ENCODE results near the gene KCNN3. TPM values are rescaled to one million over a fixed set of nuclear protein-coding genes. Genes with fewer than 3 reads are reported as not detected.

The KCNN3 gene
- total and polyA plus RNA-seq, 2 donors, result 0.64 to 1.8 TPM

DNA sequence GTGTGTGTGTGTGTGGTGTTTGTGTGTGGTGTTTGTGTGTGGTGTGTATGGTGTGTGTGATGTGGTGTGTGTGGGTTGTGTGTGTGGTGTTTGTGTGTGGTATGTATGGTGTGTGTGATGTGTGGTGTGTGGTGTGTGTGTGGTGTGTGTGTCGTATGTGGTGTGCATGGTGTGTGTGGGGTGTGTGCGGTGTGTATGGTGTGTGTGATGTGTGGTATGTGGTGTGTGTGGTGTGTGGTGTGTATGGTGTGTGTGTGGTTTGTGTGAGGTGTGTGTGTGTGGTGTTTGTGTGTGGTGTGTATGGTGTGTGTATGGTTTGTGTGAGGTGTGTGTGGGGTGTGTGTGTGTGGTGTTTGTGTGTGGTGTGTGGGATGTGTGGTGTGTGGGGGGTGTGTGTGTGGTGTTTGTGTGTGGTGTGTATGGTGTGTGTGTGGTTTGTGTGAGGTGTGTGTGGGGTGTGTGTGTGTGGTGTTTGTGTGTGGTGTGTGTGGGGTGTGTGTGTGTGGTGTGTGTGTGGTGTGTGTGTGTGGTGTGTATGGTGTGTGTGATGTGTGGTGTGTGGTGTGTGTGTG, 155.9 kb downstream of the KCNN3 start:
- peaks cover 0 to 2% of the 10 kb centered on the region in 2 donors for H3K9me3 ChIP-seq (ENCODE audit: control insufficient read depth in 2 of 2, insufficient read depth in 1 of 2, low read length in 1 of 2)
- no peak overlapping the region for H3K4me3 ChIP-seq (ENCODE audit: low read length in 2 of 2)
- no peak overlapping the region for H3K27ac ChIP-seq (ENCODE audit: low read depth in 1 of 2, low read length in 1 of 2)
- H3K27me3 ChIP-seq (ENCODE audit: control insufficient read depth in 2 of 2, insufficient read depth in 1 of 2, low read length in 1 of 2), result no peaks in the 10 kb centered on the region
- H3K4me1 ChIP-seq (ENCODE audit: control insufficient read depth in 2 of 2, insufficient read depth in 2 of 2, low read length in 2 of 2), result peaks cover 9 to 23% of the 10 kb centered on the region in 2 donors
- H3K36me3 ChIP-seq (ENCODE audit: control insufficient read depth in 2 of 2, insufficient read depth in 2 of 2, low read length in 1 of 2), result no peaks in the 10 kb centered on the region
- 88% methylated on average over 2 of the region's 2 CpGs for whole genome bisulfite sequencing
- no peak for DNase-seq (ENCODE audit: low read depth in 6 of 9, low spot score in 9 of 9)

DNA sequence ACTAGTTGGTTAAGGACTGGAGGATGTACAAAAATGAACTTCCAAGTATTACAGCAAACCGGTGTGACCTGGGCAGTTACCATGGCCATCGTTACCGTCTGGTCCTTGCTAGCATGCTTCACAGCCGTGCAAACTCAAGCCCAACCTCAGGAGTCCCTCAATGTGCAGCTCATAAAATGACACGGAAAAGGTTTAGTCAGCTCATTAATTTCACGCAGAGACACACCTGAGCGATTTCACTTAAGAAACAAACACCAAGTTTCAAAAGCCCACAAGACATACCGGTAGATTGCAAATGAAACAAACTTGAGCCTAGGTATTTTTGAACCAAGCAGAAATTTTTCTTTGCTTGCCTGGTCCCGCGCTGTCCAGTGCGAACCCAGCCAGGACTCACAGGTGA, 157.1 kb downstream of the KCNN3 start:
- DNase-seq (ENCODE audit: low read depth in 6 of 9, low spot score in 9 of 9), result no peak
- 96% methylated on average over 11 of the region's 11 CpGs for WGBS
- H3K4me3 ChIP-seq (ENCODE audit: low read length in 2 of 2), result no peak overlapping the region
- no peaks in the 10 kb centered on the region for H3K27me3 ChIP-seq (ENCODE audit: control insufficient read depth in 2 of 2, insufficient read depth in 1 of 2, low read length in 1 of 2)
- peaks cover 9 to 23% of the 10 kb centered on the region in 2 donors for H3K4me1 ChIP-seq (ENCODE audit: control insufficient read depth in 2 of 2, insufficient read depth in 2 of 2, low read length in 2 of 2)
- peaks cover 0 to 2% of the 10 kb centered on the region in 2 donors for H3K9me3 ChIP-seq (ENCODE audit: control insufficient read depth in 2 of 2, insufficient read depth in 1 of 2, low read length in 1 of 2)
- H3K36me3 ChIP-seq (ENCODE audit: control insufficient read depth in 2 of 2, insufficient read depth in 2 of 2, low read length in 1 of 2), result no peaks in the 10 kb centered on the region
- H3K27ac ChIP-seq (ENCODE audit: low read depth in 1 of 2, low read length in 1 of 2), result no peak overlapping the region

DNA sequence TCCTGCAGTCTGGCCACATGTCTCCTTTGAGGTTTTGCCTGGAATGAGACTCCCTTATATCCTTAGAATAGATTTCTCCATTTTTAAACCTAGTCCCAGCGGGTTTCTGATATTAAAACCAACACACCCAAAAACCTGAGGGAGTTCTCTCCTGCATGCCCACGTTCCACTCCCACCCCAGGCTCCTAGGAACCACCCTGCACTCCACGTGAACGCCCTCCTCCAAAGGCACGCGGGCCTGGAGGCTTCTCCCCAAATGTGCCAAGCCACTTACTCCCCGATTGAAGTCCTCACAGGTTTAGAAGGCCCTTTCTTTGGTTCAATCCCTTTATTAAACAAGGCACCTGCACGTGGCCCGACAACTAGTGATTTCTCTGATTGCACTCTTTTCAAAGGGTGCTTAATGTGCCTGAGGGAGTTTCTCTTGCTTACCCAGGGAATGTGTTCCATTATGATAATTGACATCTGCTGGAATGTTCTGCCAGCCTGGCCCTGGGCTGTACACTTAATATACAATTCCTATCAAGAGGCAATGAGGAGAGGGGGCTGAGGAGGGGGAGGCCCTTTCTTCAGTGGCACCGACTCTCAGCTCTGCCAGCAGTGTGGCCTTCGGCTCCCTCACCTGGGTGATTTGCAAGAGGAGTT, 157.8 kb downstream of the KCNN3 start:
- H3K4me3 ChIP-seq (ENCODE audit: low read length in 2 of 2), result no peak overlapping the region
- 93% methylated on average over 11 of the region's 11 CpGs for WGBS
- H3K4me1 ChIP-seq (ENCODE audit: control insufficient read depth in 2 of 2, insufficient read depth in 2 of 2, low read length in 2 of 2), result peaks cover 4 to 16% of the 10 kb centered on the region in 2 donors
- H3K27me3 ChIP-seq (ENCODE audit: control insufficient read depth in 2 of 2, insufficient read depth in 1 of 2, low read length in 1 of 2), result no peaks in the 10 kb centered on the region
- peaks cover 0 to 2% of the 10 kb centered on the region in 2 donors for H3K9me3 ChIP-seq (ENCODE audit: control insufficient read depth in 2 of 2, insufficient read depth in 1 of 2, low read length in 1 of 2)
- H3K27ac ChIP-seq (ENCODE audit: low read depth in 1 of 2, low read length in 1 of 2), result no peak overlapping the region
- DNase-seq (ENCODE audit: low read depth in 6 of 9, low spot score in 9 of 9), result no peak
- H3K36me3 ChIP-seq (ENCODE audit: control insufficient read depth in 2 of 2, insufficient read depth in 2 of 2, low read length in 1 of 2), result no peaks in the 10 kb centered on the region

DNA sequence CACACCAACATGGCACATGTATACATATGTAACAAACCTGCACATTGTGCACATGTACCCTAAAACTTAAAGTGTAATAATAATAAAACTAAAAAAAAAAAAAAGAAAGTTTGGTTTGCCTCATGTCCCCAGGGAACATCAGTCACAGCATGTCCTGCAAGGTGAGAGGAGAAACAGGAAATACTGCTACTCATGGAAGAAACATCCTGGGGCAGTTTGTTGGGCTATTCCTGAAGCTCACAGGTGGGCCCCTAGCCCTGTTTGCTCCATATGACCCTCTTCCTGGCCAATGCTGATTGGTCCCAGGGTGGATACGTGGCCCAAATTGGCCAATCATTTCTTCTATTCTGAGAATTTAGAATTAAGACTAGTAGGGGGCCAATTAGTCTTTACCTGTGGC, 158.7 kb downstream of the KCNN3 start:
- Histone ChIP-seq H3K4me3 (ENCODE audit: low read length in 2 of 2) (no peak overlapping the region), H3K4me1 (ENCODE audit: control insufficient read depth in 2 of 2, insufficient read depth in 2 of 2, low read length in 2 of 2) (peaks cover 0 to 9% of the 10 kb centered on the region in 2 donors), H3K27ac (ENCODE audit: low read depth in 1 of 2, low read length in 1 of 2) (no peak overlapping the region), H3K36me3 (ENCODE audit: control insufficient read depth in 2 of 2, insufficient read depth in 2 of 2, low read length in 1 of 2) (no peaks in the 10 kb centered on the region), H3K9me3 (ENCODE audit: control insufficient read depth in 2 of 2, insufficient read depth in 1 of 2, low read length in 1 of 2) (peaks cover 0 to 2% of the 10 kb centered on the region in 2 donors), H3K27me3 (ENCODE audit: control insufficient read depth in 2 of 2, insufficient read depth in 1 of 2, low read length in 1 of 2) (no peaks in the 10 kb centered on the region)
- 93% methylated on average over 1 of the region's 1 CpG for WGBS
- DNase-seq (ENCODE audit: low read depth in 6 of 9, low spot score in 9 of 9), result no peak

DNA sequence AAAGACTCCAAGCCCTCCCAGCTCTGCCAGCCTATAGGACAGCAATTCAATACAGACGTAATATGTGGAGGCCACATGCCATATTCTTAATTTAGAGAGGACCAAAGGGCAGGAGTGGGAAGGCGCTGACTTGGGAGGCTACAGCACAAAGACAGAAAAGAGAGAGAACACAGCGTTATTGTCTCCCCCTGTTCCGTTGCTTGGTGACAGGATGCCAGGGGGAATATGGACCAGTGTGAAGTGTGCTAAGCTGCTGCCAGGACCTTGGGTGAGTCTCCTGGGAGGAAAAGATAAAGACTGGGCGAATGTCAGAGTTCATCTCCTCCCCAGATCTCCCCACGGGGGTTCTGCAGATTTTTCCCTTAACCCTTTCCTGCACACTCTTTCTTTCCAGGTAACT, 160.0 kb downstream of the KCNN3 start:
- H3K4me1 ChIP-seq (ENCODE audit: control insufficient read depth in 2 of 2, insufficient read depth in 2 of 2, low read length in 2 of 2), result no peaks in the 10 kb centered on the region
- DNase-seq (ENCODE audit: low read depth in 6 of 9, low spot score in 9 of 9), result no peak
- 86% methylated on average over 6 of the region's 6 CpGs for WGBS

DNA sequence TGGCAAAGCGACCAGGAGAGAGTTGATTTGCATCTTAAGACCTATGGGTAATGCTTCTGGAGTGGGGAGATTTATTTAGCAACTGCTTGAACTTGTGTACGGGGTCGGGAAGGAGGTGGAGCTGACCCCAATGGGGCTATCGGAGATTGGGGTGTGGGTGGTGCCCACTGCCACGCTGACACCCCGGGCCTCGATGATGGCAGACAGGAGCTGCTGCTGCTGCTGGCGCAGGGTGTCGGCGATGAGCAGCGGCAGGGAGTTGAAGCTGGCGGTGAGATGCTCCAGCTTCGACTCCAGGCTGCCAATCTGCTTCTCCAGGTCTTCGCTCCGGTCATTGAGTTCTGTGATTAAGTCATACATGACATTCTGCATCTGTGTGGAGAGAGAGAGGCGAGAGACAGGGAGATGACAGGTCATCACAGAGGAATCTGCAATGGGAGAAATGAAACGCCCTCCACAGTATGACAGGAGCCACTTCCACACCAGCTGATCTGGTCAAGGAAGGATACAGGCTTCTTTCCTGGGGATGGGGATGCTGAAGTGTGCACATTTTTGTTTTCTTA, 162.1 kb downstream of the KCNN3 start:
- 91% methylated on average over 17 of the region's 17 CpGs for WGBS
- Histone ChIP-seq H3K9me3 (ENCODE audit: control insufficient read depth in 2 of 2, insufficient read depth in 1 of 2, low read length in 1 of 2) (no peaks in the 10 kb centered on the region), H3K27ac (ENCODE audit: low read depth in 1 of 2, low read length in 1 of 2) (no peak overlapping the region), H3K4me3 (ENCODE audit: low read length in 2 of 2) (no peak overlapping the region), H3K36me3 (ENCODE audit: control insufficient read depth in 2 of 2, insufficient read depth in 2 of 2, low read length in 1 of 2) (no peaks in the 10 kb centered on the region), H3K4me1 (ENCODE audit: control insufficient read depth in 2 of 2, insufficient read depth in 2 of 2, low read length in 2 of 2) (no peaks in the 10 kb centered on the region), H3K27me3 (ENCODE audit: control insufficient read depth in 2 of 2, insufficient read depth in 1 of 2, low read length in 1 of 2) (peaks cover 0 to 7% of the 10 kb centered on the region in 2 donors)
- no peak for DNase-seq (ENCODE audit: low read depth in 6 of 9, low spot score in 9 of 9)

More for the DNA sequence above, 160.0 kb downstream of the KCNN3 start:
- Histone ChIP-seq H3K27ac (ENCODE audit: low read depth in 1 of 2, low read length in 1 of 2) (no peak overlapping the region), H3K27me3 (ENCODE audit: control insufficient read depth in 2 of 2, insufficient read depth in 1 of 2, low read length in 1 of 2) (no peaks in the 10 kb centered on the region), H3K4me3 (ENCODE audit: low read length in 2 of 2) (no peak overlapping the region), H3K9me3 (ENCODE audit: control insufficient read depth in 2 of 2, insufficient read depth in 1 of 2, low read length in 1 of 2) (peaks cover 0 to 2% of the 10 kb centered on the region in 2 donors), H3K36me3 (ENCODE audit: control insufficient read depth in 2 of 2, insufficient read depth in 2 of 2, low read length in 1 of 2) (no peaks in the 10 kb centered on the region)

DNA sequence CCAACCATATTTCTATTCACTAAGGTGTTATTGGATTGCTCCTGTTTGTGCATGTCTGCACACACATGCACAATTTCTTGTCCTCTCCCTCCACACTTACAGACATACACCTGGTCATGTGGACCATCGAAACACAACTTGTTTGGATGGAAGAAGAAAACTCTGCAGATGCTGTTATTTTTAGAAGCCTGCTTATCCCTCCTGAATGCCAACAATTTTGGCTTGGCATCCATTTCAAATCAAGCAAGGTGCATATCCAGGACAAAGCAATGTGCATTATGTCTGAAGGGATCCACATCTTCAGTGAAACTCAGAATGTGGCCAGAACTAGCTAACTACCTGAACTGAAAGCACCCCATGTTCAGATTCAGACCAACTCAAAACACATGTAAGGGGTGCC, 163.2 kb downstream of the KCNN3 start:
- Histone ChIP-seq H3K4me3 (ENCODE audit: low read length in 2 of 2) (no peak overlapping the region), H3K9me3 (ENCODE audit: control insufficient read depth in 2 of 2, insufficient read depth in 1 of 2, low read length in 1 of 2) (no peaks in the 10 kb centered on the region), H3K27me3 (ENCODE audit: control insufficient read depth in 2 of 2, insufficient read depth in 1 of 2, low read length in 1 of 2) (peaks cover 0 to 7% of the 10 kb centered on the region in 2 donors), H3K4me1 (ENCODE audit: control insufficient read depth in 2 of 2, insufficient read depth in 2 of 2, low read length in 2 of 2) (no peaks in the 10 kb centered on the region), H3K36me3 (ENCODE audit: control insufficient read depth in 2 of 2, insufficient read depth in 2 of 2, low read length in 1 of 2) (no peaks in the 10 kb centered on the region), H3K27ac (ENCODE audit: low read depth in 1 of 2, low read length in 1 of 2) (no peak overlapping the region)
- WGBS, result 100% methylated on average over 1 of the region's 1 CpG
- DNase-seq (ENCODE audit: low read depth in 6 of 9, low spot score in 9 of 9), result no peak

DNA sequence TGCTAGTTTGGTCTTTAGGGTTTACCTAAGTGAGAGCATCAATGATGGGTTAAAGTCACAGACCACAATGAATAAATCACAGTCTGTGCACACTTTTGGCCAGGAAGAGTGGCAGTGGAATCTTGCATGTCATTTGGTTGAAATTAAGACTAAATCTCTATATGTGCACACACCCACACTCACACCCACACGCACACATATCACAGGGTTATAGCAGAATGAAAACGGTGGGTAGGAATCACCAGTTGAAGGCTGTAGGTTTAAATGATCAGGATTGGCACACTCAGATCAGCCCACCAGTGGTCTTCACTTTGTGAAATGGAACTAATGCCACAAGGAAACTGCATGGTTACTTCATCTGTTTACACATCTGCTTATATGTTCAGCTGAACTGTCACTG, 164.5 kb downstream of the KCNN3 start:
- WGBS, result 97% methylated on average over 2 of the region's 2 CpGs
- no peak for DNase-seq (ENCODE audit: low read depth in 6 of 9, low spot score in 9 of 9)

DNA sequence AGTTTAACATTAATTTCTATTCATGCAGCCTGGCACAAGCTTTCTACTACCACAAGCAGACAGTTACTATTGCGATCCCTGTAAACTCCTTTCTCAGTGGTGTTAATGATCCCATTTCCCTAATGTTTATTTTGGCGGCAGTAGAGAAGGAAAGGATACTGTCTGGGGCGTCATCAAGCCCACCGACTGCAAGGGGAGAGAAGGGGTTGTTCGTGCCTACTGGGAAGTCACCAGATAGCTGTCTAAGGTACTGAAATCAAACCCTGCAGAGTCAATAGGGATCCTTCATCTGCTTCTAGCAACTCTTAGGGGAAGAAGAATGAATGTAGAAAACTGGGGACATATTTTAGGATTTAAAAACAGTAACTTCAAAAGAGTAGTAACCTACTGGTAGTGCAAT, 166.9 kb downstream of the KCNN3 start:
- Histone ChIP-seq H3K4me3 (ENCODE audit: low read length in 2 of 2) (no peak overlapping the region), H3K27me3 (ENCODE audit: control insufficient read depth in 2 of 2, insufficient read depth in 1 of 2, low read length in 1 of 2) (peaks cover 0 to 7% of the 10 kb centered on the region in 2 donors), H3K27ac (ENCODE audit: low read depth in 1 of 2, low read length in 1 of 2) (no peak overlapping the region), H3K36me3 (ENCODE audit: control insufficient read depth in 2 of 2, insufficient read depth in 2 of 2, low read length in 1 of 2) (no peaks in the 10 kb centered on the region), H3K9me3 (ENCODE audit: control insufficient read depth in 2 of 2, insufficient read depth in 1 of 2, low read length in 1 of 2) (no peaks in the 10 kb centered on the region), H3K4me1 (ENCODE audit: control insufficient read depth in 2 of 2, insufficient read depth in 2 of 2, low read length in 2 of 2) (no peaks in the 10 kb centered on the region)
- peak in 1 of 9 donors; percentile 34 for DNase-seq (ENCODE audit: low read depth in 6 of 9, low spot score in 9 of 9)
- WGBS, result 34% methylated on average over 5 of the region's 5 CpGs

More for the DNA sequence above, 164.5 kb downstream of the KCNN3 start:
- no peaks in the 10 kb centered on the region for H3K36me3 ChIP-seq (ENCODE audit: control insufficient read depth in 2 of 2, insufficient read depth in 2 of 2, low read length in 1 of 2)
- H3K27me3 ChIP-seq (ENCODE audit: control insufficient read depth in 2 of 2, insufficient read depth in 1 of 2, low read length in 1 of 2), result peaks cover 0 to 7% of the 10 kb centered on the region in 2 donors
- no peaks in the 10 kb centered on the region for H3K4me1 ChIP-seq (ENCODE audit: control insufficient read depth in 2 of 2, insufficient read depth in 2 of 2, low read length in 2 of 2)
- no peak overlapping the region for H3K4me3 ChIP-seq (ENCODE audit: low read length in 2 of 2)
- H3K9me3 ChIP-seq (ENCODE audit: control insufficient read depth in 2 of 2, insufficient read depth in 1 of 2, low read length in 1 of 2), result no peaks in the 10 kb centered on the region
- no peak overlapping the region for H3K27ac ChIP-seq (ENCODE audit: low read depth in 1 of 2, low read length in 1 of 2)

All from thymus (tissue), 11 donors.